GM18858 (cell line): ENCODE measurements around the gene ARRDC3.
"Not testable (repeated sequence)": the region's sequence is repeated elsewhere in the genome, so short reads cannot be mapped to it uniquely, and the experiment has no call there.

Source experiments
- ATAC-seq: cut with Tn5 transposase; IDR thresholded peaks from one replicate; pipeline ENCODE4 v1.9.1; 2021; ENCODE audit not compliant: unreplicated experiment

ARRDC3 gene, protein sequence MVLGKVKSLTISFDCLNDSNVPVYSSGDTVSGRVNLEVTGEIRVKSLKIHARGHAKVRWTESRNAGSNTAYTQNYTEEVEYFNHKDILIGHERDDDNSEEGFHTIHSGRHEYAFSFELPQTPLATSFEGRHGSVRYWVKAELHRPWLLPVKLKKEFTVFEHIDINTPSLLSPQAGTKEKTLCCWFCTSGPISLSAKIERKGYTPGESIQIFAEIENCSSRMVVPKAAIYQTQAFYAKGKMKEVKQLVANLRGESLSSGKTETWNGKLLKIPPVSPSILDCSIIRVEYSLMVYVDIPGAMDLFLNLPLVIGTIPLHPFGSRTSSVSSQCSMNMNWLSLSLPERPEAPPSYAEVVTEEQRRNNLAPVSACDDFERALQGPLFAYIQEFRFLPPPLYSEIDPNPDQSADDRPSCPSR

GRCh38 chr5:91383027-91383955 is at the start of gene ARRDC3:
ARRDC3 (minus strand) TSS chr5:91383317; CDS start chr5:91383092, 225 bp downstream.
- ATAC-seq = peak; percentile 37

- ATAC-seq = no peak
These were observed 47.8 kb upstream of the ARRDC3 start for GRCh38 chr5:91430949-91431348.

- ATAC-seq = no peak
These were observed 41.7 kb upstream of the ARRDC3 start for GRCh38 chr5:91424638-91425436.

DNA sequence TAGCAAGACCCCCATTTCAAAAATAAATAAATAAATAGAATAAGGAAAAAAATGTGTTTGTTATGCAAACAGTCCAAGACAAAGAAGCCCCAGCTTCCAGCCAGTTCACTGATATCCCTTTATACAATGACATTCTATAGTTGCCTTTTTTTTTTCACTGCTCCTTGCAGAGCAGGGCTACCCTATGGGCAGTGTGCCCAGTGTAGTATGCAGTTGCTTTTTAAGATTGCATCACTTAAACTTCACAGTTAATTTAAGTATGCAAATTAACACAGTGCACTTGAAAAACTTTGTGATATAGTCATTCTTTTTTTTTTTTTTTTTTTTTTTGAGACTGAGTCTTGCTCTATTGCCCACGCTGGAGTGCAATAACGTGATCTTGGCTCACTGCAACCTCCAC is 40.8 kb upstream of the ARRDC3 start:
- ATAC-seq = no peak

GRCh38 chr5:91420879-91421278 is 37.8 kb upstream of the ARRDC3 start:
- ATAC-seq = no peak

DNA sequence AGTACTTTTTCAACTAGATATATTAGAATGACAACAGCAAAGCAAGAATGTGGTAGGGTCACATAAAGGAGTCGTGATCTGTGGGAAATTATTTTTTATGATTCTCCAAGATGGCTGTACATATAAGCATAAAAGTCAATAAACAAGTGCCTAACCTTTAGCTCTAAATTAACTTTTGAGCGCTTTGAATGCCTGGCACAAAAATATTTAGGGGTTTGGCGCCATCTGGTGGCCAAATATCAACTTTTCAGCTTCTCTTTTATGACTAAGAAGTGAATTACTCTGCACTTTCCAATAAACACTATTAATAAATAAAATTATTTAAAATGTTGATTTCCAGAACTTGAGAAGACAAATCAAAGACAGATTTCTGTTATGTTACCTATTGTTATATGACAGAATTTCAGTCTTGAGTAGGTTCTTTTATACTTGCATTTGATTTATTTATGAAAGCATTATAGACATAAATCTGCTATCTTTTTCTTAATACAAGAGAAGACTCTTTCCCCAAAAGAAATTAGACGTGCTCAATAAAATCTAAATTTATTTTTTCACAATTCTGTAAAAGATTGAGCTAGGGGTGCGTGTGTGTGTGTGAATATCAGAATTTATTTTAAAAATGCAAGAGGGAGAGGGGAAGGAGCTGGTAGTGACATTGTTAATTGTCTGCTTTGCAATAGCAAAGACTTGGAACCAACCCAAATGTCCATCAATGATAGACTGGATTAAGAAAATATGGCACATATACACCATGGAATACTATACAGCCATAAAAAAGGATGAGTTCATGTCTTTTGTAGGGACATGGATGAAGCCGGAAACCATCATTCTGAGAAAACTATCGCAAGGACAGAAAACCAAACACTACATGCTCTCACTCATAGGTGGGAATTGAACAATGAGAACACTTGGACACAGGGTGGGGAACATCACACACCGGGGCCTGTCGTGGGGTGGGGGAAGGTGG is 36.7 kb upstream of the ARRDC3 start:
- peak; percentile 62 for ATAC-seq

- ATAC-seq = no peak
These were observed 36.0 kb upstream of the ARRDC3 start for GRCh38 chr5:91419136-91419535.

GRCh38 chr5:91418158-91418557 is 35.0 kb upstream of the ARRDC3 start:
- no peak for ATAC-seq

DNA sequence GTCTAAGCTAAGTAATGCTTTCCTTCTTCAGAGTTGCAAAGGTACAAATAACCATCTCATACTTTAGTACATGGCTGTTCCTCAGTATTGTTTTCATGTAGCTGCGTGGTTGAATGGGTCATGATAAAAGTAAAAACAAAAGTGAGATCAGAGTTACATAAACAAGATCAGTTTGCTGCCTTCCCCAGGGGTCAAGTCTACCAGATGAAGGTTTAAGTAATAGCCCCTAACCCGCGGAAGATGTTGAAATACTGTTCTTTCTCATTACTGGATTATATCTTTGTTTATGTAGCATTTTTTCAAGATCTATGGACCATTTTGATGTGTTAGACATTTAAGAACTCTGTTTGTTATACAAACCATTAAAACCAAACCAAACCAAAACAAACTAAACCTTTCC is 34.1 kb upstream of the ARRDC3 start:
- no peak for ATAC-seq

DNA sequence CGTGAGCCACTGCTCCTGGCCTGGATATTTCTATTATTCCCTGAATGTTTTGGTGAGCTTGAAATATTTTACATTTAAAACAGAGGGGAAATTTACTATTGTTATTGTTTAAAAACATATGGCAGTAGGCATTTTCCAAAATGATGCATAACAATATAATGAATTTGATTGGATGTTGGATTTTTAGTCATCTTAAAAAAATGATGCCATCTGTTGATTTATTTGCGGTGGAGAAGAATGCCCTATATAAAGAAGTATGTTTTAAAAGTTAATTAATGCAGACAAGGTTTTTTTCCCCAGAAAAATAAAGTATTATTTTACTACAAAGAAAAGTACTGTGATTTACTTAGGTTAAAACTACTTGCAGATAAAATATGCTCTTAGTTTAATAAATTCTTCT is 33.4 kb upstream of the ARRDC3 start:
- ATAC-seq = no peak

- ATAC-seq = no peak
These were observed 26.2 kb upstream of the ARRDC3 start for GRCh38 chr5:91409304-91409703.

- ATAC-seq = no peak
These were observed 25.6 kb upstream of the ARRDC3 start for GRCh38 chr5:91408710-91409109.

DNA sequence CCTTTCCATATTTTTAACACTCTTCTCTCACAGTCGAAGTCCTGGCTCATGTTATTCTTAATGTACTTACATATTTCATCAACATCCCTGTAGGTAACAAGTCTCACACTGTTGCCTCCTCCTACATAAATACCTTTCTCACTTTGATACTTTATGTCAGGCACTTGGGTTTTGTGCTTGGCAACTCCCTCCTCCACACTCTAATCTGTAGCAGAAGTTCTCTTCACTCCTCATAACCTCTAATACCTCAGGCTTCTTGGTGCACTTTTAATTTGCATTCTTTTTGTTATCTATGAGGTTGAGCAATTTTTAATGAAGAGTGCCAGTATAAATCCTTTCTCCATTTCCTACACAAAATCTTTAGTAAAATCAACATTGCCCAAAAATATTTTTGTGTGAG is 24.1 kb upstream of the ARRDC3 start:
- ATAC-seq = no peak

GRCh38 chr5:91403438-91403837 is 20.3 kb upstream of the ARRDC3 start:
- ATAC-seq = no peak

GRCh38 chr5:91401175-91401574 is 18.1 kb upstream of the ARRDC3 start:
- no peak for ATAC-seq

GRCh38 chr5:91397791-91398190 is 14.7 kb upstream of the ARRDC3 start:
- ATAC-seq = peak; percentile 82

DNA sequence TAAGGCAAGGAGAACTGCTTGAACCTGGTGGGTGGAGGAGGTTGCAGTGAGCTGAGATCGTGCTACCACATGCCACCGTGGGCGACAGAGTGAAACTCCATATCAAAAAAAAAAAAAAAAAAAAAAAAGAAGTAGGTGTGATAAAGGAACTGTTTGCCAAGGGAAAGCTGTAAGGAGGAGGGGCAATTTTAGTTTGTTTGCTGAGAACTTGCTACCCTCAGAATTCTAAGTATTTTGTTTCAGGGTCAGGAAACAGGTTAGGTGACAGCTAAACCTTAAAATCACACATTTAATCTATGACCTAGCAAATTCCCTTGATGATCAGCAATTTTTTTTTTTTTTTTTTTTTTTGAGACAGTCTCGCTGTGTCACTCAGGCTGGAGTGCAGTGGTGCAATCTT is 7.2 kb upstream of the ARRDC3 start:
- ATAC-seq = no peak

DNA sequence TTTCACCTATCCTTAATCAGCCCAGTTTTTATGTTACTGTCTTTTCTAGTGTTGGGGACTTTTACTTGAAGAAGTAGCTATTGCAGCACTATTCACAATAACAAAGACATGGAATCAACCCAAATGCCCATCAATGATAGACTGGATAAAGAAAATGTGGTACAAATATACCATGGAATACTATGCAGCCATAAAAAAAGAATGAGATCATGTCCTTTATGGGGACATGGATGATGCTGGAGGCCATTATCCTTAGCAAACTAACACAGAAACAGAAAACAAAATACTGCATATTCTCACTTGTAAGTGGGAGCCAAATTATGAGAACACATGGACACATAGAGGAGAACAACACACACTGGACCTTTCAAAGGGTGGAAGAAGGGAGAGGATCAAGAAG is 6.4 kb upstream of the ARRDC3 start:
- ATAC-seq = not testable (repeated sequence)

DNA sequence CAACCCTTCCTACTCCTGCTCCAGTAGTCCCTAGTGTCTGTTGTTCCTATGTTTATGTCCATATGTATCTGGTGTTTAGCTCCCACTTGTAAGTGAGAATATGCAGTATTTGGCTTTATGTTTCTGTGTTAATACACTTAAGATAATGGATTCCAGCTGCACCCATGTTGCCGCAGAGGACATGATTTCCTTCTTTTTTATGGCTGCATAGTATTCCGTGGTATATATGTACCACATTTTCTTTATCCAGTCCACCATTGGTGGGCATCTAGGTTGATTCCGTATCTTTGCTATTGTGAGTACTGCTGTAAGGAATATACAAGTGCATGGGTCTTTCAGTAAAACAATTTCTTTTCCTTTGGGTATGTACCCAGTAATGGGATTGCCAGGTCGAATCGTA is 5.2 kb upstream of the ARRDC3 start:
- ATAC-seq = no peak

GRCh38 chr5:91386120-91386519 is 3.0 kb upstream of the ARRDC3 start:
- ATAC-seq = no peak
